Gastroesophageal sphincter (tissue), 3 donors: ENCODE measurements around the gene RBM28.

Experiments used
- POLR2AphosphoS5 ChIP-seq: sonication (generic); formaldehyde crosslinking; IDR thresholded peaks from one replicate; pipeline ENCODE4 v1.6.1; 2017; ENCODE audit warnings: antibody characterized with exemption
- TF ChIP-seq, protein P1 (sequence below), 4 experiments: fragments of 200-600 bp in 2 of 4; fragments of 450-650 bp in 2 of 4; sonication (generic) in 1 of 4; IDR thresholded peaks; one replicate each; pipeline ENCODE4 v1.5.1; 2017 to 2019; ENCODE audit warnings: antibody characterized with exemption in 4 of 4, mild to moderate bottlenecking in 2 of 4, moderate library complexity in 2 of 4

DNA sequence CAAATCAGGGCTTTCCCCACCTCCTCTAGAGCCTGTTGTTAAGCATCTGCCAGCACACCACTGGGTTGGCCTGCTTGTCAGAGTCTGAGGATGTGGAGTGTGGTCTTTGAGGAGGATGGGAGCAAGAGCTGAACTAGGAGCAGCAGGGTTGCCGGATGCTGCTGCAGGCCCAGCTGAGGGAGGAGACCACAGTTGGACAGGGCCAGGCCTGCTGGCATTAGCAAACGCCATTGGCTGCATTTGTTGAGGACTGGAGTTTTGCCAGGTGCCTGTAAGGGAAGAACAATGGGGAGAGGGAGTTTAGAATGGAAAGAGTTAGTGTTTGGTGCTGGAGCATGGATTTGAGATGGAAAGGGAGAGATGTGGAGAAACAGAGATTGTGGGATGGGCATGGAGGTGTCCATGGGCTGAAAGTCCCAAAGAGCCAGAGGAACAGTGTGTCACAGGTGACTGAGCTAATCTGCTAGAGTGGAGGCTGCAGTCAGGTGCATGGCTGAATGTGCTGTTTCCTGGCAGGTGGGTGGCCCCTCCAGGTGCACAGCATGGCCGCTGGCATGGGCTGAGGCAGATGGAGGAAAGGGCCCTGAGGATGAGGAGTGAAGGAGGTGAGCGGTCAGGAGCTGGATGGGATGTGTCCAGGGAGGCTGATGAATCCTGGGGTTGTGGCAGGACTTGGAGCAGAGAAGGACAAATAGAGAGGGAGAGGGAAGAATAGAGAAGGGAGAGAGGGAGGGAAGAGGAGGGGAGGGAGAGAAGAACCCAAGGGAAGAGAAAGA lies 61.9 kb downstream of the RBM28 start:
- no peak for TF ChIP-seq POLR2AphosphoS5
- TF ChIP-seq, protein P1, sequence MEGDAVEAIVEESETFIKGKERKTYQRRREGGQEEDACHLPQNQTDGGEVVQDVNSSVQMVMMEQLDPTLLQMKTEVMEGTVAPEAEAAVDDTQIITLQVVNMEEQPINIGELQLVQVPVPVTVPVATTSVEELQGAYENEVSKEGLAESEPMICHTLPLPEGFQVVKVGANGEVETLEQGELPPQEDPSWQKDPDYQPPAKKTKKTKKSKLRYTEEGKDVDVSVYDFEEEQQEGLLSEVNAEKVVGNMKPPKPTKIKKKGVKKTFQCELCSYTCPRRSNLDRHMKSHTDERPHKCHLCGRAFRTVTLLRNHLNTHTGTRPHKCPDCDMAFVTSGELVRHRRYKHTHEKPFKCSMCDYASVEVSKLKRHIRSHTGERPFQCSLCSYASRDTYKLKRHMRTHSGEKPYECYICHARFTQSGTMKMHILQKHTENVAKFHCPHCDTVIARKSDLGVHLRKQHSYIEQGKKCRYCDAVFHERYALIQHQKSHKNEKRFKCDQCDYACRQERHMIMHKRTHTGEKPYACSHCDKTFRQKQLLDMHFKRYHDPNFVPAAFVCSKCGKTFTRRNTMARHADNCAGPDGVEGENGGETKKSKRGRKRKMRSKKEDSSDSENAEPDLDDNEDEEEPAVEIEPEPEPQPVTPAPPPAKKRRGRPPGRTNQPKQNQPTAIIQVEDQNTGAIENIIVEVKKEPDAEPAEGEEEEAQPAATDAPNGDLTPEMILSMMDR (IDR thresholded peaks at IDR 0.05), result no peak
